Measurements from ENCODE around the gene PANK3. TPM values are rescaled to one million over a fixed set of nuclear protein-coding genes. Genes with fewer than 3 reads are reported as not detected.
"Not testable (repeated sequence)": the region's sequence is repeated elsewhere in the genome, so short reads cannot be mapped to it uniquely, and the experiment has no call there.

The PANK3 gene
- total and polyA plus RNA-seq, 4 donors: 51.4 to 161 (median 71.1) TPM

- Histone ChIP-seq H3K4me3 (ENCODE audit: low read depth, low read length) (no peak overlapping the region), H3K27ac (ENCODE audit: low read depth, low read length) (no peak overlapping the region), H3K36me3 (ENCODE audit: control insufficient read depth, insufficient read depth, low read length) (no peaks in the 10 kb centered on the region), H3K27me3 (ENCODE audit: control insufficient read depth, insufficient read depth, low read length) (no peaks in the 10 kb centered on the region), H3K9me3 (ENCODE audit: control insufficient read depth, insufficient read depth, low read length) (no peaks in the 10 kb centered on the region), H3K4me1 (ENCODE audit: control insufficient read depth, insufficient read depth, low read length) (no peaks in the 10 kb centered on the region)
- DNase-seq (ENCODE audit: low read depth in 4 of 6, low spot score in 6 of 6): no peak
- WGBS (ENCODE audit: insufficient coverage): 94% methylated on average over 2 of the region's 10 CpGs
Measured at GRCh38 chr5:168599826-168600225, 20.7 kb upstream of the PANK3 start.

GRCh38 chr5:168598639-168599038, 19.5 kb upstream of the PANK3 start:
- Histone ChIP-seq H3K4me1 (ENCODE audit: control insufficient read depth, insufficient read depth, low read length) (no peaks in the 10 kb centered on the region), H3K9me3 (ENCODE audit: control insufficient read depth, insufficient read depth, low read length) (no peaks in the 10 kb centered on the region), H3K27me3 (ENCODE audit: control insufficient read depth, insufficient read depth, low read length) (no peaks in the 10 kb centered on the region), H3K27ac (ENCODE audit: low read depth, low read length) (no peak overlapping the region), H3K36me3 (ENCODE audit: control insufficient read depth, insufficient read depth, low read length) (no peaks in the 10 kb centered on the region), H3K4me3 (ENCODE audit: low read depth, low read length) (no peak overlapping the region)
- WGBS (ENCODE audit: insufficient coverage): 92% methylated on average over 1 of the region's 3 CpGs
- DNase-seq (ENCODE audit: low read depth in 4 of 6, low spot score in 6 of 6): no peak

- Histone ChIP-seq H3K4me3 (ENCODE audit: low read depth, low read length) (no peak overlapping the region), H3K27me3 (ENCODE audit: control insufficient read depth, insufficient read depth, low read length) (no peaks in the 10 kb centered on the region), H3K36me3 (ENCODE audit: control insufficient read depth, insufficient read depth, low read length) (no peaks in the 10 kb centered on the region), H3K4me1 (ENCODE audit: control insufficient read depth, insufficient read depth, low read length) (no peaks in the 10 kb centered on the region), H3K27ac (ENCODE audit: low read depth, low read length) (no peak overlapping the region), H3K9me3 (ENCODE audit: control insufficient read depth, insufficient read depth, low read length) (no peaks in the 10 kb centered on the region)
- DNase-seq (ENCODE audit: low read depth in 4 of 6, low spot score in 6 of 6): no peak
- WGBS (ENCODE audit: insufficient coverage): 68% methylated on average over 2 of the region's 2 CpGs
Measured at GRCh38 chr5:168596927-168597326, 17.8 kb upstream of the PANK3 start.

DNA sequence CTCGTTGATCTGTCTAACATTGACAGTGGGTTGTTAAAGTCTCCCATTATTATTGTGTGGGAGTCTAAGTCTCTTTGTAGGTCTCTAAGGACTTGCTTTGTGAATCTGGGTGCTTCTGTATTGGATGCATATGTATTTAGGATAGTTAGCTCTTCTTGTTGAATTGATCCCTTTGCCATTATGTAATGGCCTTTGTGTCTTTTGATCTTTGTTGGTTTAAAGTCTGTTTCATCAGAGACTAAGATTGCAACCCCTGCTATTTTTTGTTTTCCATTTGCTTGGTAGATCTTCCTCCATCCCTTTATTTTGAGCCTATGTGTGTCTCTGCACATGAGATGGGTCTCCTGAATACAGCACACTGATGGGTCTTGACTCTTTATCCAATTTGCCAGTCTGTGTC, 17.0 kb upstream of the PANK3 start:
- not testable (repeated sequence) for H3K27ac ChIP-seq (ENCODE audit: low read depth, low read length); H3K36me3 ChIP-seq (ENCODE audit: control insufficient read depth, insufficient read depth, low read length); DNase-seq (ENCODE audit: low read depth in 4 of 6, low spot score in 6 of 6); H3K4me3 ChIP-seq (ENCODE audit: low read depth, low read length); H3K27me3 ChIP-seq (ENCODE audit: control insufficient read depth, insufficient read depth, low read length); H3K9me3 ChIP-seq (ENCODE audit: control insufficient read depth, insufficient read depth, low read length); H3K4me1 ChIP-seq (ENCODE audit: control insufficient read depth, insufficient read depth, low read length)
- WGBS (ENCODE audit: insufficient coverage): 100% methylated on average over 1 of the region's 1 CpG

DNA sequence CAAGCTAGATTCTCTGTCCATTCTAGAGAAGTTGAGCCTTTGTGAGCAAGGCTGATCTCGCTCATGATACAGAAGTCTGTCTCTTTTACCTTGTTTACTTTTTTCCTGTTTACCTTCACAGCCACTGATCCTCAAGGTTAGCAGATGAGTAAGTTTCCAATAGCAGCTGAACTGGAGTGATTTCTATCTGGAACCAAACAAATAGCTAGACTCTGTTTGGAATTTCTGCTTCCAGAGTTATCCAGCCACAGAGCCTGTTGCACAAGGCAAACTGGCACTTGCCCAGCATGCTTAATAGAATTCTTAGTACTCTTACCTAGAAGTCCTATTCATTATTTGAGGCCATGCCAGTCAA, 12.8 kb upstream of the PANK3 start:
- Histone ChIP-seq H3K9me3 (ENCODE audit: control insufficient read depth, insufficient read depth, low read length) (no peaks in the 10 kb centered on the region), H3K27me3 (ENCODE audit: control insufficient read depth, insufficient read depth, low read length) (no peaks in the 10 kb centered on the region), H3K4me3 (ENCODE audit: low read depth, low read length) (no peak overlapping the region), H3K4me1 (ENCODE audit: control insufficient read depth, insufficient read depth, low read length) (no peaks in the 10 kb centered on the region), H3K36me3 (ENCODE audit: control insufficient read depth, insufficient read depth, low read length) (no peaks in the 10 kb centered on the region), H3K27ac (ENCODE audit: low read depth, low read length) (no peak overlapping the region)
- no peak for DNase-seq (ENCODE audit: low read depth in 4 of 6, low spot score in 6 of 6)
- no CpG with 5 or more reads among the region's 1 CpG for WGBS (ENCODE audit: insufficient coverage)

- no peaks in the 10 kb centered on the region for H3K27me3 ChIP-seq (ENCODE audit: control insufficient read depth, insufficient read depth, low read length)
- DNase-seq (ENCODE audit: low read depth in 4 of 6, low spot score in 6 of 6): no peak
- no peaks in the 10 kb centered on the region for H3K36me3 ChIP-seq (ENCODE audit: control insufficient read depth, insufficient read depth, low read length)
- H3K27ac ChIP-seq (ENCODE audit: low read depth, low read length): no peak overlapping the region
- no peaks in the 10 kb centered on the region for H3K4me1 ChIP-seq (ENCODE audit: control insufficient read depth, insufficient read depth, low read length)
- WGBS (ENCODE audit: insufficient coverage): no CpG with 5 or more reads among the region's 2 CpGs
- no peaks in the 10 kb centered on the region for H3K9me3 ChIP-seq (ENCODE audit: control insufficient read depth, insufficient read depth, low read length)
- no peak overlapping the region for H3K4me3 ChIP-seq (ENCODE audit: low read depth, low read length)
Measured at GRCh38 chr5:168591302-168592013, 12.3 kb upstream of the PANK3 start.

GRCh38 chr5:168590666-168591065, 11.5 kb upstream of the PANK3 start:
- H3K36me3 ChIP-seq (ENCODE audit: control insufficient read depth, insufficient read depth, low read length): no peaks in the 10 kb centered on the region
- whole genome bisulfite sequencing (ENCODE audit: insufficient coverage): 90% methylated on average over 2 of the region's 3 CpGs

GRCh38 chr5:168587987-168588386, 8.8 kb upstream of the PANK3 start:
- Histone ChIP-seq H3K4me1 (ENCODE audit: control insufficient read depth, insufficient read depth, low read length) (no peaks in the 10 kb centered on the region), H3K9me3 (ENCODE audit: control insufficient read depth, insufficient read depth, low read length) (no peaks in the 10 kb centered on the region), H3K27me3 (ENCODE audit: control insufficient read depth, insufficient read depth, low read length) (no peaks in the 10 kb centered on the region), H3K4me3 (ENCODE audit: low read depth, low read length) (no peak overlapping the region), H3K36me3 (ENCODE audit: control insufficient read depth, insufficient read depth, low read length) (no peaks in the 10 kb centered on the region), H3K27ac (ENCODE audit: low read depth, low read length) (no peak overlapping the region)
- DNase-seq (ENCODE audit: low read depth in 4 of 6, low spot score in 6 of 6): no peak
- 94% methylated on average over 2 of the region's 5 CpGs for WGBS (ENCODE audit: insufficient coverage)

More at GRCh38 chr5:168590666-168591065, 11.5 kb upstream of the PANK3 start:
- H3K27me3 ChIP-seq (ENCODE audit: control insufficient read depth, insufficient read depth, low read length): no peaks in the 10 kb centered on the region
- no peaks in the 10 kb centered on the region for H3K9me3 ChIP-seq (ENCODE audit: control insufficient read depth, insufficient read depth, low read length)
- DNase-seq (ENCODE audit: low read depth in 4 of 6, low spot score in 6 of 6): no peak
- H3K4me1 ChIP-seq (ENCODE audit: control insufficient read depth, insufficient read depth, low read length): no peaks in the 10 kb centered on the region
- no peak overlapping the region for H3K4me3 ChIP-seq (ENCODE audit: low read depth, low read length)
- H3K27ac ChIP-seq (ENCODE audit: low read depth, low read length): no peak overlapping the region

DNA sequence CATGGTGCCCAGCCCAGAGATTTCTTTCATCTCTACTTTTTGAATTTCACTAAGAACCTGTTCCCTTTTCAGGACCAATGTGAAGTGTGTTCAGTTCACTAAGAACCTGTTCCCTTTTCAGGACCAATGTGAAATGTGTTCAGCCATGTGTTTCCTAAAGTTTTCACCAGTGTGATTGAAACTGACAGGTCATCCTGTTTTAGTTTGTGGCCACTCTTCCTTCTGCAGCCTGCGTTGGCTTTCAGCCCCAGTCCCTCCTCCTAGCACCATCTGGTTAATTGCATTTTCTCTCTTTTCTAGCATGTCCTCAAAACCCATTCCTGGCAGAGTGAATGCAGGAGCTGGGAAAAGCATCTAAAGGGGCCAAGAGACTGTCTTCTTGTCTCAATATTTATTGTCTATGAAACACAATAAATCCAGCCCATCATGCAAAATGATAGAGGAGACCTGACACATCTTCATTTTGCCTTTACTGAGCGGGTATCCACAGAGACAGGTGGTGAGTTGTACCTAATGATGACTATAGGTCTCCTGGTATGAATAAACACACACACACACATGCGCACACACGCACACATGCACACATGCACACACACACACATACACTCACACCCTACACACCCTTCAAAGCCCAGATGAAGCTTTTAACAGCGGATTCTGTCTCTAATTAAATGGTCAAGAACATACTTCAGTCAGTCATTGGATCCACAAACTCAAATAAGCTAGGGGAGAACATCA, 6.1 kb upstream of the PANK3 start:
- DNase-seq (ENCODE audit: low read depth in 4 of 6, low spot score in 6 of 6): peak in 2 of 6 donors; percentile 85 to 87
- H3K9me3 ChIP-seq (ENCODE audit: control insufficient read depth, insufficient read depth, low read length): no peaks in the 10 kb centered on the region
- peaks cover 2% of the 10 kb centered on the region for H3K4me1 ChIP-seq (ENCODE audit: control insufficient read depth, insufficient read depth, low read length)
- no peaks in the 10 kb centered on the region for H3K36me3 ChIP-seq (ENCODE audit: control insufficient read depth, insufficient read depth, low read length)
- no peak overlapping the region for H3K27ac ChIP-seq (ENCODE audit: low read depth, low read length)
- no peak overlapping the region for H3K4me3 ChIP-seq (ENCODE audit: low read depth, low read length)
- H3K27me3 ChIP-seq (ENCODE audit: control insufficient read depth, insufficient read depth, low read length): no peaks in the 10 kb centered on the region
- WGBS (ENCODE audit: insufficient coverage): 90% methylated on average over 2 of the region's 5 CpGs

Data from spinal cord (tissue), 10 donors.